GM18858 (cell line): ENCODE data around the gene TMSB4X.

Experiments used
- ATAC-seq: cut with Tn5 transposase; IDR thresholded peaks from one replicate; pipeline ENCODE4 v1.9.1; 2021; ENCODE audit not compliant: unreplicated experiment

Gene TMSB4X

GRCh38 chrX:13022926-13023325 lies 48.0 kb downstream of the TMSB4X start:
- ATAC-seq: peak; percentile 79

- no peak for ATAC-seq
Observed at GRCh38 chrX:13023567-13023966, 48.7 kb downstream of the TMSB4X start.

- ATAC-seq: no peak
Observed at GRCh38 chrX:13023979-13024378, 49.1 kb downstream of the TMSB4X start.

- ATAC-seq: no peak
Observed at GRCh38 chrX:13024986-13025385, 50.1 kb downstream of the TMSB4X start.
